IMR-90 (cell line): Measurements from ENCODE around the gene SRPK2. TPM values are rescaled to one million over a fixed set of nuclear protein-coding genes. Genes with fewer than 3 reads are reported as not detected.
A peak's percentile ranks its signal among the peaks of the same experiment; 100 is the strongest.

Source experiments
- ATAC-seq: fragments of 200-7000 bp; cut with Tn5 transposase; 2 replicates; pipeline ENCODE4 v1.9.1; 2020; ENCODE audit warnings: low read depth, mild to moderate bottlenecking, moderate library complexity
- BruUV-seq: library from RNA; stranded (reverse); fragments of 400-500 nt; replicated peaks from 2 replicates; lab custom pipeline; 2021; lab: Mats Ljungman, UMichigan
- CTCF ChIA-PET: fragments of 300-600 bp; formaldehyde crosslinking; extraction: SDS; loops from one replicate; lab custom pipeline; 2021; ENCODE audit warnings: antibody characterized with exemption; lab: Yijun Ruan, JAX
- POLR2A ChIA-PET: fragments of 300-600 bp; sonication (Branson Sonifier 250); formaldehyde crosslinking; loops from one replicate; lab custom pipeline; 2022; ENCODE audit warnings: antibody characterized with exemption; ENCODE audit not compliant: unreplicated experiment; lab: Charles Lee
- DNase-seq: peaks from one replicate; pipeline ENCODE4 v3.0.0; 2013
- H2AFZ ChIP-seq: replicated peaks from 2 replicates; pipeline ENCODE3; 2013; ENCODE audit warnings: low read length, mild to moderate bottlenecking; ENCODE audit not compliant: poor library complexity
- H2AK5ac ChIP-seq: 2 replicates; pipeline ENCODE4 v1.6.1; 2013; ENCODE audit warnings: low read depth, low read length, inconsistent platforms
- H2AK9ac ChIP-seq: replicated peaks from 2 replicates; pipeline ENCODE3; 2013; ENCODE audit warnings: mild to moderate bottlenecking, low read depth, low read length, moderate library complexity; ENCODE audit not compliant: poor library complexity
- H2BK120ac ChIP-seq: 2 replicates; pipeline ENCODE4 v1.6.1; 2013; ENCODE audit warnings: low read depth, low read length, inconsistent platforms
- H2BK15ac ChIP-seq: 3 replicates; pipeline ENCODE4 v1.6.1; 2013; ENCODE audit warnings: low read depth, low read length, inconsistent platforms
- H2BK20ac ChIP-seq: 2 replicates; pipeline ENCODE4 v1.6.1; 2013; ENCODE audit warnings: low read depth, mild to moderate bottlenecking, inconsistent platforms, low read length, moderate library complexity
- H2BK5ac ChIP-seq: 2 replicates; pipeline ENCODE4 v1.6.1; 2013; ENCODE audit warnings: mild to moderate bottlenecking, low read depth, low read length, inconsistent platforms; ENCODE audit not compliant: poor library complexity, severe bottlenecking
- H3K14ac ChIP-seq: replicated peaks from 2 replicates; pipeline ENCODE4 v1.6.1; 2013; ENCODE audit warnings: low read depth, low read length, inconsistent platforms
- H3K18ac ChIP-seq: 2 replicates; pipeline ENCODE4 v1.6.1; 2013; ENCODE audit warnings: low read depth, low read length, control low read depth
- H3K23ac ChIP-seq: 2 replicates; pipeline ENCODE4 v1.6.1; 2013; ENCODE audit warnings: low read depth, low read length, inconsistent platforms
- H3K27ac ChIP-seq: 2 replicates; pipeline ENCODE4 v1.5.1; 2013; ENCODE audit warnings: mild to moderate bottlenecking, control low read depth, low read length; ENCODE audit not compliant: insufficient read depth
- H3K27me3 ChIP-seq: 2 replicates; pipeline ENCODE4 v1.6.1; 2013; ENCODE audit warnings: low read length; ENCODE audit not compliant: control insufficient read depth, insufficient read depth
- H3K36me3 ChIP-seq: 2 replicates; pipeline ENCODE4 v1.6.1; 2013; ENCODE audit warnings: low read length, mixed read lengths; ENCODE audit not compliant: control insufficient read depth, insufficient read depth
- H3K4ac ChIP-seq: 2 replicates; pipeline ENCODE4 v1.6.1; 2013; ENCODE audit warnings: low read depth, low read length, inconsistent platforms
- H3K4me1 ChIP-seq: 2 replicates; pipeline ENCODE4 v1.6.1; 2013; ENCODE audit warnings: low read length, mixed read lengths; ENCODE audit not compliant: control insufficient read depth, insufficient read depth
- H3K4me2 ChIP-seq: 2 replicates; pipeline ENCODE4 v1.6.1; 2013; ENCODE audit warnings: low read depth, mild to moderate bottlenecking, control low read depth, low read length, moderate library complexity
- H3K4me3 ChIP-seq: 2 replicates; pipeline ENCODE4 v1.5.1; 2013; ENCODE audit warnings: low read depth, mild to moderate bottlenecking, control low read depth, low read length, moderate library complexity; ENCODE audit not compliant: insufficient read depth
- H3K56ac ChIP-seq: 2 replicates; pipeline ENCODE4 v1.6.1; 2013; ENCODE audit warnings: low read length, inconsistent platforms; ENCODE audit not compliant: insufficient read depth; ENCODE audit errors: extremely low read depth
- H3K79me1 ChIP-seq, 2 experiments: 2 replicates each; pipeline ENCODE4 v1.6.1; 2013; ENCODE audit warnings: low read length in 2 of 2, inconsistent platforms in 1 of 2, low read depth in 1 of 2
- H3K9ac ChIP-seq: 2 replicates; pipeline ENCODE4 v1.6.1; 2013; ENCODE audit warnings: low read depth, low read length, control low read depth
- H3K9me1 ChIP-seq: 2 replicates; pipeline ENCODE4 v1.6.1; 2013; ENCODE audit warnings: low read length, inconsistent platforms; ENCODE audit not compliant: insufficient read depth
- H3K9me3 ChIP-seq: 2 replicates; pipeline ENCODE4 v1.6.1; 2013; ENCODE audit warnings: low read length; ENCODE audit not compliant: control insufficient read depth, insufficient read depth
- H4K20me1 ChIP-seq: 2 replicates; pipeline ENCODE4 v1.6.1; 2013; ENCODE audit warnings: low read length, inconsistent platforms; ENCODE audit not compliant: insufficient read depth
- H4K5ac ChIP-seq: 2 replicates; pipeline ENCODE4 v1.6.1; 2013; ENCODE audit warnings: mild to moderate bottlenecking, low read depth, low read length, control low read depth
- H4K8ac ChIP-seq, 2 experiments: 2 replicates each; pipeline ENCODE4 v1.6.1; 2013; ENCODE audit warnings: low read depth in 2 of 2, low read length in 2 of 2, control low read depth in 1 of 2, inconsistent platforms in 1 of 2
- H4K91ac ChIP-seq: 2 replicates; pipeline ENCODE4 v1.6.1; 2013; ENCODE audit warnings: low read depth, low read length, inconsistent platforms; ENCODE audit not compliant: insufficient read depth
- BHLHE40 ChIP-seq: fragments of 150-350 bp; IDR thresholded peaks from 2 replicates; pipeline ENCODE4 v1.6.1; 2016; ENCODE audit warnings: mild to moderate bottlenecking, low read depth, low read length
- CEBPB ChIP-seq: IDR thresholded peaks from 2 replicates; pipeline ENCODE4 v1.6.1; 2012; ENCODE audit warnings: low read depth, low read length, improper control_type of control experiment
- CHD1 ChIP-seq: IDR thresholded peaks from 2 replicates; pipeline ENCODE4 v1.6.1; 2012; ENCODE audit warnings: low read depth, low read length, improper control_type of control experiment
- FOS ChIP-seq: fragments of 150-350 bp; IDR thresholded peaks from 2 replicates; pipeline ENCODE4 v1.6.1; 2016; ENCODE audit warnings: low read depth, low read length
- MAFK ChIP-seq: IDR thresholded peaks from 2 replicates; pipeline ENCODE4 v1.6.1; 2012; ENCODE audit warnings: low read depth, low read length, improper control_type of control experiment
- MAZ ChIP-seq: IDR thresholded peaks from 2 replicates; pipeline ENCODE4 v1.6.1; 2012; ENCODE audit warnings: low read depth, mild to moderate bottlenecking, low read length, improper control_type of control experiment, moderate library complexity, borderline replicate concordance
- MXI1 ChIP-seq: IDR thresholded peaks from 2 replicates; pipeline ENCODE4 v1.6.1; 2012; ENCODE audit warnings: low read depth, mild to moderate bottlenecking, low read length, moderate library complexity, borderline replicate concordance
- NFE2L2 ChIP-seq: fragments of 150-350 bp; IDR thresholded peaks from 2 replicates; pipeline ENCODE4 v1.6.1; 2016; ENCODE audit warnings: low read depth, mild to moderate bottlenecking, low read length
- POLR2A ChIP-seq: IDR thresholded peaks from 2 replicates; pipeline ENCODE4 v1.6.1; 2012; ENCODE audit warnings: mild to moderate bottlenecking, low read depth, low read length
- RAD21 ChIP-seq: IDR thresholded peaks from 2 replicates; pipeline ENCODE4 v1.6.1; 2012; ENCODE audit warnings: low read length, improper control_type of control experiment
- RCOR1 ChIP-seq: IDR thresholded peaks from 2 replicates; pipeline ENCODE4 v1.6.1; 2012; ENCODE audit warnings: mild to moderate bottlenecking, low read length, improper control_type of control experiment; ENCODE audit not compliant: insufficient replicate concordance
- RFX5 ChIP-seq: IDR thresholded peaks from 2 replicates; pipeline ENCODE4 v1.8.0; 2012; ENCODE audit warnings: low read depth, mild to moderate bottlenecking, low read length, moderate library complexity
- SMC3 ChIP-seq: fragments of 150-350 bp; IDR thresholded peaks from 2 replicates; pipeline ENCODE4 v1.6.1; 2016; ENCODE audit warnings: low read depth, mild to moderate bottlenecking, antibody characterized with exemption, low read length, moderate library complexity
- WGBS, 2 experiments: methylation state at CpG; one replicate each; pipeline versions ENCODE4 v1.1.5 to v1.1.7; 2013; ENCODE audit warnings: missing lambda C conversion rate in 2 of 2; ENCODE audit not compliant: insufficient read length in 1 of 2; ENCODE audit errors: extremely low coverage in 2 of 2; 5-methylcytosine and 5-hydroxymethylcytosine counted together
- dilution Hi-C: fragments of 300-500 bp; cut with HindIII; formaldehyde crosslinking; loops from one replicate; pipeline ENCODE4 v1.14.3; 2018; ENCODE audit warnings: low sequenced_read_pairs; ENCODE audit not compliant: unreplicated experiment
- in situ Hi-C: fragments of 300-500 bp; cut with MboI; formaldehyde crosslinking; loops from 3 replicates; pipeline ENCODE4 v1.14.3; 2019; ENCODE audit warnings: low sequenced_read_pairs, inconsistent platforms, mixed read lengths
- intact Hi-C: fragments of 100-400 bp; cut with micrococcal nuclease; formaldehyde crosslinking; loops from 2 replicates; pipeline ENCODE4 v1.10.0; 2022
- polyA plus RNA-seq, 3 experiments: library from polyadenylated mRNA; depleted of rRNA; stranded (reverse); fragments of >200 nt; gene quantifications; 2 replicates each; pipeline ENCODE4 v1.2.3, GENCODE V29; 2012; ENCODE audit warnings: low replicate concordance in 1 of 3
- total RNA-seq: library from RNA; depleted of rRNA; stranded (reverse); fragments of >200 nt; gene quantifications from 2 replicates; pipeline ENCODE4 v1.2.3, GENCODE V29; 2012
- TF ChIP-seq, protein P1 (sequence below): conservative IDR thresholded peaks from 2 replicates; pipeline ENCODE4 v1.5.1; 2012; ENCODE audit warnings: mild to moderate bottlenecking, low read depth, low read length, improper control_type of control experiment
- TF ChIP-seq, protein P2 (sequence below): fragments of 150-350 bp; IDR thresholded peaks from 2 replicates; pipeline ENCODE4 v1.6.1; 2016; ENCODE audit warnings: low read depth, mild to moderate bottlenecking, low read length, moderate library complexity, borderline replicate concordance
- TF ChIP-seq, protein P3 (sequence below): fragments of 150-350 bp; IDR thresholded peaks from 2 replicates; pipeline ENCODE4 v1.6.1; 2017; ENCODE audit warnings: mild to moderate bottlenecking, antibody characterized with exemption, low read length, low read depth

The SRPK2 gene
- total and polyA plus RNA-seq, 2 of the 4 experiments (the other 2 are of a cell fraction): 13.2 to 33.0 TPM

DNA sequence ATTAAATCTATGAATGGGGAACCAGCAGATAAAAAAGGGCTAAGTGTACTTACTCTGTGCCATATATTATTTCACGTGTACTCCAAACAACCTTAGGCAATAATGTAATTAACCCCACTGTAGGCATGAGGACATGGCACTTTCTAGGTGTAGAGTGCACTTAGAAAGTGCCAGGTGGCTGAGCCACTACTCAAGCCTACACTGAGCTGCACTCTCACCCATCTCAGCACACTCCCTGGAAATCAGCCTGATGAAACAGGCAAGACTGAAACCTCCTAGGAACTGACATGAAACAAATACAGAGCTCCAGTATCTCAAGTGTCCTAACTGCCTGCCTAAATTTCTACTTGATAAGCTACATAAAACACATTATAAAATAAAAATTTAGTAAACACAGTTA lies 227.4 kb downstream of the SRPK2 start:
- H4K8ac ChIP-seq: no peak overlapping the region
- H2AFZ ChIP-seq: no peak overlapping the region
- no peak overlapping the region for H3K4me2 ChIP-seq
- peak overlapping the region; percentile 32; the same call in 1 of the 2 replicates for H3K14ac ChIP-seq
- H4K91ac ChIP-seq: no peak overlapping the region
- no peak overlapping the region for H3K56ac ChIP-seq
- in situ Hi-C loops (no loop called here), intact Hi-C loops (no loop called here), dilution Hi-C loops (no loop called here)
- ATAC-seq (no peak), DNase-seq (no peak)
- no peak overlapping the region for H2AK5ac ChIP-seq
- H2BK5ac ChIP-seq: no peak overlapping the region
- H3K18ac ChIP-seq: no peak overlapping the region
- H4K5ac ChIP-seq: no peak overlapping the region
- no peak overlapping the region for H3K23ac ChIP-seq
- peaks cover 2% of the 10 kb centered on the region; the same call in 1 of the 2 replicates for H4K20me1 ChIP-seq
- no peak overlapping the region for H3K9ac ChIP-seq
- peaks cover 1% of the 10 kb centered on the region; the same call in 1 of the 2 replicates for H3K9me3 ChIP-seq
- CTCF ChIA-PET: interaction anchor here (0.7 kb wide), 1 partner anchor 14 kb away, joined by 3 read pairs; no protein-coding TSS in a partner anchor
- POLR2A ChIA-PET: no interaction called here
- H3K4me1 ChIP-seq: no peaks in the 10 kb centered on the region
- no peak overlapping the region for H3K27ac ChIP-seq
- no peaks in the 10 kb centered on the region for H3K27me3 ChIP-seq
- no peak overlapping the region for H2BK20ac ChIP-seq
- H3K4me3 ChIP-seq: no peak overlapping the region
- no peak overlapping the region for H2BK120ac ChIP-seq
- TF ChIP-seq, protein P1, sequence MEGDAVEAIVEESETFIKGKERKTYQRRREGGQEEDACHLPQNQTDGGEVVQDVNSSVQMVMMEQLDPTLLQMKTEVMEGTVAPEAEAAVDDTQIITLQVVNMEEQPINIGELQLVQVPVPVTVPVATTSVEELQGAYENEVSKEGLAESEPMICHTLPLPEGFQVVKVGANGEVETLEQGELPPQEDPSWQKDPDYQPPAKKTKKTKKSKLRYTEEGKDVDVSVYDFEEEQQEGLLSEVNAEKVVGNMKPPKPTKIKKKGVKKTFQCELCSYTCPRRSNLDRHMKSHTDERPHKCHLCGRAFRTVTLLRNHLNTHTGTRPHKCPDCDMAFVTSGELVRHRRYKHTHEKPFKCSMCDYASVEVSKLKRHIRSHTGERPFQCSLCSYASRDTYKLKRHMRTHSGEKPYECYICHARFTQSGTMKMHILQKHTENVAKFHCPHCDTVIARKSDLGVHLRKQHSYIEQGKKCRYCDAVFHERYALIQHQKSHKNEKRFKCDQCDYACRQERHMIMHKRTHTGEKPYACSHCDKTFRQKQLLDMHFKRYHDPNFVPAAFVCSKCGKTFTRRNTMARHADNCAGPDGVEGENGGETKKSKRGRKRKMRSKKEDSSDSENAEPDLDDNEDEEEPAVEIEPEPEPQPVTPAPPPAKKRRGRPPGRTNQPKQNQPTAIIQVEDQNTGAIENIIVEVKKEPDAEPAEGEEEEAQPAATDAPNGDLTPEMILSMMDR: no peak
- TF ChIP-seq CHD1: no peak
- no peak for TF ChIP-seq RCOR1
- TF ChIP-seq MAFK: no peak
- no peak for TF ChIP-seq POLR2A
- TF ChIP-seq NFE2L2: no peak
- TF ChIP-seq RFX5: no peak
- no peak for TF ChIP-seq FOS
- no peak for TF ChIP-seq MAZ
- no peak for TF ChIP-seq BHLHE40
- TF ChIP-seq, protein P2, sequence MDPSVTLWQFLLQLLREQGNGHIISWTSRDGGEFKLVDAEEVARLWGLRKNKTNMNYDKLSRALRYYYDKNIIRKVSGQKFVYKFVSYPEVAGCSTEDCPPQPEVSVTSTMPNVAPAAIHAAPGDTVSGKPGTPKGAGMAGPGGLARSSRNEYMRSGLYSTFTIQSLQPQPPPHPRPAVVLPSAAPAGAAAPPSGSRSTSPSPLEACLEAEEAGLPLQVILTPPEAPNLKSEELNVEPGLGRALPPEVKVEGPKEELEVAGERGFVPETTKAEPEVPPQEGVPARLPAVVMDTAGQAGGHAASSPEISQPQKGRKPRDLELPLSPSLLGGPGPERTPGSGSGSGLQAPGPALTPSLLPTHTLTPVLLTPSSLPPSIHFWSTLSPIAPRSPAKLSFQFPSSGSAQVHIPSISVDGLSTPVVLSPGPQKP: no peak
- TF ChIP-seq, protein P3, sequence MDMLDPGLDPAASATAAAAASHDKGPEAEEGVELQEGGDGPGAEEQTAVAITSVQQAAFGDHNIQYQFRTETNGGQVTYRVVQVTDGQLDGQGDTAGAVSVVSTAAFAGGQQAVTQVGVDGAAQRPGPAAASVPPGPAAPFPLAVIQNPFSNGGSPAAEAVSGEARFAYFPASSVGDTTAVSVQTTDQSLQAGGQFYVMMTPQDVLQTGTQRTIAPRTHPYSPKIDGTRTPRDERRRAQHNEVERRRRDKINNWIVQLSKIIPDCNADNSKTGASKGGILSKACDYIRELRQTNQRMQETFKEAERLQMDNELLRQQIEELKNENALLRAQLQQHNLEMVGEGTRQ: no peak
- no peak for TF ChIP-seq SMC3
- TF ChIP-seq MXI1: no peak
- no peak for TF ChIP-seq RAD21
- no peak for TF ChIP-seq CEBPB
- peaks cover 3% of the 10 kb centered on the region; the same call in 1 of the 2 replicates for H3K9me1 ChIP-seq
- H3K4ac ChIP-seq: no peak overlapping the region
- no CpG with 5 or more reads among the region's 1 CpG for WGBS, 2 experiments
- H2BK15ac ChIP-seq: no peak overlapping the region
- no peak overlapping the region for H2AK9ac ChIP-seq
- H3K36me3 ChIP-seq: peaks cover 15% of the 10 kb centered on the region
- BruUV-seq: no TSS peak
- peaks cover 11 to 15% of the 10 kb centered on the region in 2 experiments for H3K79me1 ChIP-seq
